HL-60 (cell line): Measurements from ENCODE around the gene ZNF595.

Experiments used
- DNase-seq, 2 experiments: peaks; one replicate each; pipeline ENCODE4 v3.0.0-alpha.2; 2010 to 2020; ENCODE audit warnings: low read depth in 1 of 2, low spot score in 1 of 2
- H3K27ac ChIP-seq: fragments of 250-450 bp; sonication (Bioruptor Pico); replicated peaks from 2 replicates; pipeline ENCODE4 v1.5.1; 2020; ENCODE audit warnings: mild to moderate bottlenecking, moderate library complexity
- H3K27me3 ChIP-seq: fragments of 250-450 bp; sonication (Bioruptor Pico); 2 replicates; pipeline ENCODE4 v1.5.1; 2021; ENCODE audit warnings: mild to moderate bottlenecking, moderate library complexity; ENCODE audit not compliant: insufficient read depth, poor library complexity, severe bottlenecking
- H3K4me3 ChIP-seq: replicated peaks from 2 replicates; pipeline ENCODE4 v1.5.1; 2011; ENCODE audit warnings: mild to moderate bottlenecking, control low read depth, low read length; ENCODE audit not compliant: insufficient read depth
- GABPA ChIP-seq: IDR thresholded peaks from 2 replicates; pipeline ENCODE4 v1.6.1; 2012; ENCODE audit warnings: low read depth
- POLR2AphosphoS5 ChIP-seq: IDR thresholded peaks from 2 replicates; pipeline ENCODE4 v1.6.1; 2012; ENCODE audit warnings: low read depth
- SPI1 ChIP-seq: IDR thresholded peaks from 2 replicates; pipeline ENCODE4 v1.6.1; 2012; ENCODE audit warnings: low read depth, mild to moderate bottlenecking, borderline replicate concordance
- TF ChIP-seq, protein P1 (sequence below): IDR thresholded peaks from 2 replicates; pipeline ENCODE4 v1.6.1; 2012; ENCODE audit warnings: low read depth; ENCODE audit not compliant: insufficient replicate concordance
- TF ChIP-seq, protein P2 (sequence below): IDR thresholded peaks from one replicate; pipeline ENCODE4 v1.5.1; 2011; ENCODE audit warnings: low read length, control low read depth, inconsistent platforms; ENCODE audit not compliant: insufficient read depth

Gene ZNF595

DNA sequence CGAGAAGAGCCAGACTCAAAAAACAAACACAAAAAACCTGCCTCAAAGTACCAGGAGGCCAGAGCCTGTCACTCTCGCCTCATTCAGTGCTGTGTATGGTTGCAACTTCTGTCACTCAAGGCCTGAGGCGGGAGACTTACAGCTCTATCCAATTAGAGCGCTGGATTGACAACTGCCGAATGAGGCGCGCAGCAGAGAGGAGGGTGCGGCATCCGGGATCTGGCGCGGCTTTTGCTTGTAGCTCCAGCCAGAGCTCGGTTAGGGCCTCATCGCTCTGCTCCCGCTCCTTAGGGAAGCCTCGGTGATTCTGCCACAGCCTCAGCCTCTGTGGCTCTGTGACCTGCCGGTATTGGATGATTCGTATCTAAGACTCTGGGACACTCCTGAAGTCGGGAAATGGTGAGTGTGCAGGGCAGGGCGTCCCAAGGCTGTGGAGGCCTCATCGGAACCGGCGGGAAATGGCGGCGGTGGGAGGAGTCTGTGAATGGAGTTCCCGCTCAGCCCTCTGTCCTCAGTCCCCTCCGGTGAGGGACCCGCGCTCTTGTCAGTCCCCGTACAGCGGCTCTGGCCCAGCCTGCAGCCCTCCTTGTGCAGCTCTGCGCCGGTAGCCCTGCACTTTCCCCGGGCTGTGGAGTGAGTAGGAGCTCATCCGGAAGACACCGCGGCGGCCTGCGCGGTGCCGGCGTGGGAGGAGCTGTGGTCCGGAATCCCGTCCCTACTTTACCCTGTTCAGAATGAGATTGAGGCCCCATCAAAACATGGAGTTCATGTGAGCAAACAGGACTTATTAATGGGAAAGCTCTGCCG, 71.4 kb downstream of the ZNF595 start, which contains the start of gene ZNF718:
TSS of gene ZNF718 (plus strand) at position 227 of the 807 bp plus-strand sequence. CDS start at position 397, 170 bp downstream.
- DNase-seq: peak; percentile 96 to 97
- peak within 1 kb of the TSS; percentile 95 for H3K27ac ChIP-seq
- H3K4me3 ChIP-seq: peak within 1 kb of the TSS; percentile 69
- TF ChIP-seq POLR2AphosphoS5: peak; percentile 74
- TF ChIP-seq SPI1: no peak
- TF ChIP-seq, protein P1, sequence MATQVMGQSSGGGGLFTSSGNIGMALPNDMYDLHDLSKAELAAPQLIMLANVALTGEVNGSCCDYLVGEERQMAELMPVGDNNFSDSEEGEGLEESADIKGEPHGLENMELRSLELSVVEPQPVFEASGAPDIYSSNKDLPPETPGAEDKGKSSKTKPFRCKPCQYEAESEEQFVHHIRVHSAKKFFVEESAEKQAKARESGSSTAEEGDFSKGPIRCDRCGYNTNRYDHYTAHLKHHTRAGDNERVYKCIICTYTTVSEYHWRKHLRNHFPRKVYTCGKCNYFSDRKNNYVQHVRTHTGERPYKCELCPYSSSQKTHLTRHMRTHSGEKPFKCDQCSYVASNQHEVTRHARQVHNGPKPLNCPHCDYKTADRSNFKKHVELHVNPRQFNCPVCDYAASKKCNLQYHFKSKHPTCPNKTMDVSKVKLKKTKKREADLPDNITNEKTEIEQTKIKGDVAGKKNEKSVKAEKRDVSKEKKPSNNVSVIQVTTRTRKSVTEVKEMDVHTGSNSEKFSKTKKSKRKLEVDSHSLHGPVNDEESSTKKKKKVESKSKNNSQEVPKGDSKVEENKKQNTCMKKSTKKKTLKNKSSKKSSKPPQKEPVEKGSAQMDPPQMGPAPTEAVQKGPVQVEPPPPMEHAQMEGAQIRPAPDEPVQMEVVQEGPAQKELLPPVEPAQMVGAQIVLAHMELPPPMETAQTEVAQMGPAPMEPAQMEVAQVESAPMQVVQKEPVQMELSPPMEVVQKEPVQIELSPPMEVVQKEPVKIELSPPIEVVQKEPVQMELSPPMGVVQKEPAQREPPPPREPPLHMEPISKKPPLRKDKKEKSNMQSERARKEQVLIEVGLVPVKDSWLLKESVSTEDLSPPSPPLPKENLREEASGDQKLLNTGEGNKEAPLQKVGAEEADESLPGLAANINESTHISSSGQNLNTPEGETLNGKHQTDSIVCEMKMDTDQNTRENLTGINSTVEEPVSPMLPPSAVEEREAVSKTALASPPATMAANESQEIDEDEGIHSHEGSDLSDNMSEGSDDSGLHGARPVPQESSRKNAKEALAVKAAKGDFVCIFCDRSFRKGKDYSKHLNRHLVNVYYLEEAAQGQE: peak; percentile 31
- no peaks in the 10 kb centered on the region for H3K27me3 ChIP-seq

DNA sequence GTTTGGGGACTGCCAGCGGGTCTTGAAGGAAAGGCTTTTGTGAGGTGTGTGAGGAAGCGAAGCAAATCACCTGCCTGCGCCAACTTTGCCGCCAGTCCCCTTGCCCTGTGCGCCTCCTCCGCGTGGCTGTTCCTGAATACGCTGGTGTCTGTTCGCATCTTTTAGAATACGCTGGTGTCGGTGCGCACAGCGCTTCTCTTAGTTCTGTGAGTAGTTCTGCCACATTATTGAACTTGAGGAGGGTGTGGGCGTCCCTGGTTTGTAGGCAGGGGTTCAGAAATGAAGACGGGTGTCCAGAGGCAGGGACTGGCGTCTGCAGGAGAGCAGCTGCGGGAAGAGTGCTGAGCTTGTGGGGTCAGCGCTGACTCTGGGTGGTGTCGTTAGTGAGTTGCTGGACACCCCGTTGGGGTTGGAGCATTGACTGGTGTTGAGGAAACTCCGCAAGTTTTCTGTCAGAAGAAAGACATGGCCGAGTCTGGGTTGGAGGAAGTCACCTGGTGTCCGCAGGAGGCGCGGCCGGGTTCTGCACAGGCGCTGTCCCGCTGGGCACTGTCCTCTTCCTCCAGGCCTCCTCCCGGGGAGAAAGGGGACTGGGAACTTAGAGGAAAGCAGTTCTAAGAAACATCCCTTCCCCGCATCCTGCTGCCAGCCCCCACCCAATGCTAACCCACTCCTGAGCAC, 72.1 kb downstream of the ZNF595 start:
- Histone ChIP-seq H3K27ac (peak overlapping the region; percentile 95), H3K27me3 (no peaks in the 10 kb centered on the region), H3K4me3 (peak overlapping the region; percentile 69)
- peak; percentile 34 to 67 for DNase-seq
- TF ChIP-seq, protein P2, sequence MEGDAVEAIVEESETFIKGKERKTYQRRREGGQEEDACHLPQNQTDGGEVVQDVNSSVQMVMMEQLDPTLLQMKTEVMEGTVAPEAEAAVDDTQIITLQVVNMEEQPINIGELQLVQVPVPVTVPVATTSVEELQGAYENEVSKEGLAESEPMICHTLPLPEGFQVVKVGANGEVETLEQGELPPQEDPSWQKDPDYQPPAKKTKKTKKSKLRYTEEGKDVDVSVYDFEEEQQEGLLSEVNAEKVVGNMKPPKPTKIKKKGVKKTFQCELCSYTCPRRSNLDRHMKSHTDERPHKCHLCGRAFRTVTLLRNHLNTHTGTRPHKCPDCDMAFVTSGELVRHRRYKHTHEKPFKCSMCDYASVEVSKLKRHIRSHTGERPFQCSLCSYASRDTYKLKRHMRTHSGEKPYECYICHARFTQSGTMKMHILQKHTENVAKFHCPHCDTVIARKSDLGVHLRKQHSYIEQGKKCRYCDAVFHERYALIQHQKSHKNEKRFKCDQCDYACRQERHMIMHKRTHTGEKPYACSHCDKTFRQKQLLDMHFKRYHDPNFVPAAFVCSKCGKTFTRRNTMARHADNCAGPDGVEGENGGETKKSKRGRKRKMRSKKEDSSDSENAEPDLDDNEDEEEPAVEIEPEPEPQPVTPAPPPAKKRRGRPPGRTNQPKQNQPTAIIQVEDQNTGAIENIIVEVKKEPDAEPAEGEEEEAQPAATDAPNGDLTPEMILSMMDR: no peak
- peak; percentile 42; the same call in 1 of the 2 replicates for TF ChIP-seq POLR2AphosphoS5

DNA sequence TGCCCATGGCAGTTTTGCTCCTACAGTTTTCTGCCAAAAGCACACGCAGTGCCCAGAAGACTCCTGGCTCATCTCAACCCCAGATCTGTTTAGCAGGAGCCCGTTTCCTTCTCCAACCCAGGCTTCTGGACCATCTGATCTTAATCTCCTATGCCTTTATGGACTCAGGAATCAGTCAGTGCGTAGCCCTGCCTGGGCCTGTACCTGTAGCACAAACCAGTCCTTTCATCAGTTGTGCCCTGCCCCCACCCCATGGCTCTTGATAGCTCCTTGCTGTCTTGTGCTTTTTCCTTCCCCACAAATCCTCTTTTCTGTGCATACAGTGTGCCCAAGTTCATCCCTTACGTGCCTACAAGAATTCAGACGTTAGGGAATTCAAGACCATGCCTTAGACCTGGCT, 72.7 kb downstream of the ZNF595 start:
- peak in 1 of 2 experiments; percentile 14 for DNase-seq
- peak overlapping the region; percentile 95 for H3K27ac ChIP-seq
- TF ChIP-seq, protein P2: no peak
- TF ChIP-seq, protein P1: no peak
- TF ChIP-seq GABPA: no peak
- no peak for TF ChIP-seq SPI1
- no peak for TF ChIP-seq POLR2AphosphoS5
- H3K4me3 ChIP-seq: peak overlapping the region; percentile 69
- no peaks in the 10 kb centered on the region for H3K27me3 ChIP-seq

DNA sequence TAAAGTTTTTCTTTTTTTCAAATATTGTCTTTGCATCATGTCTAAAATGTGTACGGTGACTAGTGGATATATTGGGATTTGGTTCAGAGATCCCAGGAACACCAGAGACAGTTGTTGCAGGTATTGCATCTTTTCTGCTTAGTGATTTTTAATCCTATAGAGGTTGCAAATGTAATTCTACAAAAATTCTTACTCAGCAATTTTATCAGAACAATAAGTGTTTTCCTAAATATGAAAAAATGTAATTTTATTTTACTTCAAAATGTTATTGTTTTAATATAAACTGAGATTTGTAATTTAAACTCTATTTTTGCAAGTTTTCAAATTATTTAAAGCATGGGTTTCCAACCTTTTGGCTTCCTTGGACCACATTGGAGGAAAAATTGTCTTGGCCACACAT, 79.4 kb downstream of the ZNF595 start:
- no peak for DNase-seq
- no peak overlapping the region for H3K27ac ChIP-seq
- H3K4me3 ChIP-seq: no peak overlapping the region
- H3K27me3 ChIP-seq: no peaks in the 10 kb centered on the region
- no peak for TF ChIP-seq GABPA
